ENCODE measurements around the gene AKAP9.

GRCh38 chr7:92131093-92131492, 190.4 kb downstream of the AKAP9 start:
- no peak for TF ChIP-seq TAF1 (conservative IDR thresholded peaks at IDR 0.05)
- no peak for TF ChIP-seq MAX (IDR thresholded peaks at IDR 0.05)
- TF ChIP-seq YY1 (IDR thresholded peaks at IDR 0.05): no peak
- no peak for TF ChIP-seq ATF3 (IDR thresholded peaks at IDR 0.05)
- no peak for TF ChIP-seq REST (IDR thresholded peaks at IDR 0.05)
- no peak for TF ChIP-seq CTCF (IDR thresholded peaks at IDR 0.05; ENCODE audit: low read depth, low read length, missing input control)
- no peak for TF ChIP-seq RAD21 (IDR thresholded peaks at IDR 0.05)
- no peak for TF ChIP-seq HNF4A (conservative IDR thresholded peaks at IDR 0.05)
- TF ChIP-seq NR2F2 (IDR thresholded peaks at IDR 0.05): no peak
